GM19468 (cell line): Measurements from ENCODE around the gene EAPP.
"Not testable (repeated sequence)": the region's sequence is repeated elsewhere in the genome, so short reads cannot be mapped to it uniquely, and the experiment has no call there.

Source experiments
- ATAC-seq: cut with Tn5 transposase; IDR thresholded peaks from one replicate; pipeline ENCODE4 v1.9.1; 2021; ENCODE audit warnings: mild to moderate bottlenecking, moderate library complexity, moderate number of reproducible peaks; ENCODE audit not compliant: unreplicated experiment; ENCODE audit errors: extremely low read depth

Gene EAPP

GRCh38 chr14:34539407-34540180 is at the start of gene EAPP:
TSS of gene EAPP (minus strand) at chr14:34539701. CDS start at chr14:34539628, 73 bp downstream.
- ATAC-seq, result peak; percentile 99

- ATAC-seq, result no peak
Measured at GRCh38 chr14:34583525-34583924, 44.0 kb upstream of the EAPP start.

GRCh38 chr14:34582117-34582680 is 42.7 kb upstream of the EAPP start:
- no peak for ATAC-seq

- no peak for ATAC-seq
Measured at GRCh38 chr14:34580381-34580780, 40.9 kb upstream of the EAPP start.

GRCh38 chr14:34571771-34572170 is 32.3 kb upstream of the EAPP start:
- ATAC-seq, result no peak

GRCh38 chr14:34569750-34570149 is 30.2 kb upstream of the EAPP start:
- no peak for ATAC-seq

GRCh38 chr14:34568803-34569202 is 29.3 kb upstream of the EAPP start:
- ATAC-seq, result no peak

- ATAC-seq, result no peak
Measured at GRCh38 chr14:34562776-34563150, 23.3 kb upstream of the EAPP start.

GRCh38 chr14:34562037-34562775 is 22.7 kb upstream of the EAPP start:
- not testable (repeated sequence) for ATAC-seq

- peak; percentile 1 for ATAC-seq
Measured at GRCh38 chr14:34556498-34556829, 17.0 kb upstream of the EAPP start.

GRCh38 chr14:34555583-34556497 is 16.3 kb upstream of the EAPP start:
- ATAC-seq, result peak; percentile 75

- ATAC-seq, result no peak
Measured at GRCh38 chr14:34554540-34555250, 15.2 kb upstream of the EAPP start.

GRCh38 chr14:34549276-34549966 is 9.9 kb upstream of the EAPP start:
- ATAC-seq, result not testable (repeated sequence)

- ATAC-seq, result no peak
Measured at GRCh38 chr14:34548472-34548981, 9.0 kb upstream of the EAPP start.

- peak; percentile 30 for ATAC-seq
Measured at GRCh38 chr14:34547136-34547520, 7.6 kb upstream of the EAPP start.

- peak; percentile 55 for ATAC-seq
Measured at GRCh38 chr14:34546272-34547135, 7.0 kb upstream of the EAPP start.

GRCh38 chr14:34540181-34541059 is 919 bp upstream of the EAPP start:
- not testable (repeated sequence) for ATAC-seq
